NCI-H1436 treated with DMSO at 0.1 percent for 48 hours (cell line): Measurements from ENCODE around the gene GPR152.

Source experiments
- DNase-seq: peaks from one replicate; lab custom pipeline; 2025; lab: John Stamatoyannopoulos, UW

The GPR152 gene

GRCh38 chr11:67452141-67452952 is at the start of gene GPR152:
Gene GPR152 (minus strand): TSS chr11:67452729. CDS start chr11:67452724, 5 bp downstream.
- no peak for DNase-seq

GRCh38 chr11:67501854-67502253 is 49.3 kb upstream of the GPR152 start:
- no peak for DNase-seq

- DNase-seq: no peak
Observed at GRCh38 chr11:67500831-67501715, 48.5 kb upstream of the GPR152 start.

GRCh38 chr11:67500484-67500821 is 47.9 kb upstream of the GPR152 start:
- no peak for DNase-seq

GRCh38 chr11:67499808-67500483 is 47.4 kb upstream of the GPR152 start:
- DNase-seq: no peak

GRCh38 chr11:67498544-67498972 is 46.0 kb upstream of the GPR152 start:
- DNase-seq: no peak

- no peak for DNase-seq
Observed at GRCh38 chr11:67497656-67498291, 45.2 kb upstream of the GPR152 start.

- DNase-seq: no peak
Observed at GRCh38 chr11:67496113-67496512, 43.6 kb upstream of the GPR152 start.

- no peak for DNase-seq
Observed at GRCh38 chr11:67495234-67496005, 42.9 kb upstream of the GPR152 start.

- no peak for DNase-seq
Observed at GRCh38 chr11:67494371-67495233, 42.1 kb upstream of the GPR152 start.

- DNase-seq: no peak
Observed at GRCh38 chr11:67493548-67494370, 41.2 kb upstream of the GPR152 start.

- no peak for DNase-seq
Observed at GRCh38 chr11:67492801-67493547, 40.4 kb upstream of the GPR152 start.

- DNase-seq: no peak
Observed at GRCh38 chr11:67492069-67492727, 39.7 kb upstream of the GPR152 start.

- DNase-seq: no peak
Observed at GRCh38 chr11:67491276-67492068, 38.9 kb upstream of the GPR152 start.

GRCh38 chr11:67490727-67491065 is 38.2 kb upstream of the GPR152 start:
- DNase-seq: no peak

- DNase-seq: no peak
Observed at GRCh38 chr11:67489885-67490726, 37.6 kb upstream of the GPR152 start.
